Loucy (cell line): ENCODE measurements around the gene B3GAT1.

ENCODE experiments used
- H2AFZ ChIP-seq: fragments of 200-600 bp; sonication (generic); 2 replicates; pipeline ENCODE4 v1.6.0; 2016; ENCODE audit warnings: antibody characterized with exemption, mild to moderate bottlenecking, low read length, moderate library complexity
- H3F3A ChIP-seq: fragments of 200-600 bp; 2 replicates; pipeline ENCODE4 v1.6.0; 2016; ENCODE audit warnings: antibody characterized with exemption, low read depth, mild to moderate bottlenecking
- H3K27me3 ChIP-seq: fragments of 200-600 bp; sonication (generic); 2 replicates; pipeline ENCODE4 v1.6.1; 2014; ENCODE audit warnings: low read length, mild to moderate bottlenecking; ENCODE audit not compliant: insufficient read depth, poor library complexity, severe bottlenecking
- H3K36me3 ChIP-seq: fragments of 200-600 bp; sonication (generic); 2 replicates; pipeline ENCODE4 v1.6.1; 2016; ENCODE audit warnings: low read length; ENCODE audit not compliant: insufficient read depth
- H3K4me1 ChIP-seq: fragments of 200-600 bp; sonication (generic); 2 replicates; pipeline ENCODE4 v1.5.1; 2014; ENCODE audit warnings: low read length, mild to moderate bottlenecking; ENCODE audit not compliant: insufficient read depth, poor library complexity, severe bottlenecking
- H3K4me2 ChIP-seq: fragments of 200-600 bp; sonication (generic); 2 replicates; pipeline ENCODE4 v1.6.0; 2014; ENCODE audit warnings: antibody characterized with exemption, low read length, low read depth, mild to moderate bottlenecking; ENCODE audit not compliant: poor library complexity, severe bottlenecking
- H3K4me3 ChIP-seq: fragments of 200-600 bp; sonication (generic); 2 replicates; pipeline ENCODE4 v1.5.1; 2014; ENCODE audit warnings: low read length, mild to moderate bottlenecking, mixed read lengths; ENCODE audit not compliant: poor library complexity, severe bottlenecking
- H3K79me2 ChIP-seq: fragments of 200-600 bp; sonication (generic); 2 replicates; pipeline ENCODE4 v1.6.1; 2014; ENCODE audit warnings: low read length; ENCODE audit not compliant: insufficient read depth
- H3K9ac ChIP-seq: fragments of 200-600 bp; sonication (generic); 2 replicates; pipeline ENCODE4 v1.6.0; 2014; ENCODE audit warnings: mild to moderate bottlenecking, low read depth, low read length, moderate library complexity; ENCODE audit not compliant: poor library complexity, severe bottlenecking
- H3K9me2 ChIP-seq: fragments of 200-600 bp; sonication (generic); replicated peaks from 2 replicates; pipeline ENCODE4 v1.6.1; 2016; ENCODE audit warnings: low read depth, low read length, mixed read lengths
- H3K9me3 ChIP-seq: fragments of 200-600 bp; sonication (generic); 2 replicates; pipeline ENCODE4 v1.6.1; 2014; ENCODE audit warnings: mild to moderate bottlenecking, antibody characterized with exemption, low read length, low read depth; ENCODE audit not compliant: insufficient read depth
- H4K20me1 ChIP-seq: fragments of 200-600 bp; sonication (generic); 2 replicates; pipeline ENCODE4 v1.6.0; 2014; ENCODE audit warnings: antibody characterized with exemption, low read length, mild to moderate bottlenecking; ENCODE audit not compliant: insufficient read depth, poor library complexity, severe bottlenecking
- EZH2phosphoT487 ChIP-seq: fragments of 200-600 bp; IDR thresholded peaks from 2 replicates; pipeline ENCODE4 v1.6.1; 2018; ENCODE audit warnings: antibody characterized with exemption, mild to moderate bottlenecking, moderate library complexity, borderline replicate concordance
- TF ChIP-seq, protein P1 (sequence below): fragments of 200-600 bp; sonication (generic); conservative IDR thresholded peaks from 2 replicates; pipeline ENCODE4 v1.5.1; 2014; ENCODE audit warnings: mild to moderate bottlenecking, antibody characterized with exemption, low read length

B3GAT1 gene

DNA sequence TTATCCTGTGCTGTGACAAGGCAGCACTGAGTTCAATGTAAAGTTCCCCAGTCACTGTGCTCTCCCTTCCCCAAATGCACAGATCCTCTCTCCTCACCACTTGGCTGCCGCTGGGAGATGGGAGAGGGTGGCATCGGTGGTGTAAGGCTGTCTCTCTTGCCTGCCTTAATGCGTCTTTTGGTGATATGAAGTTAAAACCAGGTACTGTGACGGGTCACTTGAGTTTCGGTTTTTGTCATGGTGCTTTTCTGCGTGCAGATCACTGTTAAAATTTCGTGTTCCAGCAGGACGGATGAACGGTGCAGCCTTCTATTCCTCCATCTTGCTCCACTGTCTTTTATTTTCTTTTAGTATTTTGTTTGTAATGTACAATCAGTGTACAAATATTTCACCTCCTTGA, 61.7 kb downstream of the B3GAT1 start:
- TF ChIP-seq, protein P1, sequence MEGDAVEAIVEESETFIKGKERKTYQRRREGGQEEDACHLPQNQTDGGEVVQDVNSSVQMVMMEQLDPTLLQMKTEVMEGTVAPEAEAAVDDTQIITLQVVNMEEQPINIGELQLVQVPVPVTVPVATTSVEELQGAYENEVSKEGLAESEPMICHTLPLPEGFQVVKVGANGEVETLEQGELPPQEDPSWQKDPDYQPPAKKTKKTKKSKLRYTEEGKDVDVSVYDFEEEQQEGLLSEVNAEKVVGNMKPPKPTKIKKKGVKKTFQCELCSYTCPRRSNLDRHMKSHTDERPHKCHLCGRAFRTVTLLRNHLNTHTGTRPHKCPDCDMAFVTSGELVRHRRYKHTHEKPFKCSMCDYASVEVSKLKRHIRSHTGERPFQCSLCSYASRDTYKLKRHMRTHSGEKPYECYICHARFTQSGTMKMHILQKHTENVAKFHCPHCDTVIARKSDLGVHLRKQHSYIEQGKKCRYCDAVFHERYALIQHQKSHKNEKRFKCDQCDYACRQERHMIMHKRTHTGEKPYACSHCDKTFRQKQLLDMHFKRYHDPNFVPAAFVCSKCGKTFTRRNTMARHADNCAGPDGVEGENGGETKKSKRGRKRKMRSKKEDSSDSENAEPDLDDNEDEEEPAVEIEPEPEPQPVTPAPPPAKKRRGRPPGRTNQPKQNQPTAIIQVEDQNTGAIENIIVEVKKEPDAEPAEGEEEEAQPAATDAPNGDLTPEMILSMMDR, result no peak
- no peak for TF ChIP-seq EZH2phosphoT487
- Histone ChIP-seq H3K4me2 (no peak overlapping the region), H2AFZ (no peak overlapping the region)

DNA sequence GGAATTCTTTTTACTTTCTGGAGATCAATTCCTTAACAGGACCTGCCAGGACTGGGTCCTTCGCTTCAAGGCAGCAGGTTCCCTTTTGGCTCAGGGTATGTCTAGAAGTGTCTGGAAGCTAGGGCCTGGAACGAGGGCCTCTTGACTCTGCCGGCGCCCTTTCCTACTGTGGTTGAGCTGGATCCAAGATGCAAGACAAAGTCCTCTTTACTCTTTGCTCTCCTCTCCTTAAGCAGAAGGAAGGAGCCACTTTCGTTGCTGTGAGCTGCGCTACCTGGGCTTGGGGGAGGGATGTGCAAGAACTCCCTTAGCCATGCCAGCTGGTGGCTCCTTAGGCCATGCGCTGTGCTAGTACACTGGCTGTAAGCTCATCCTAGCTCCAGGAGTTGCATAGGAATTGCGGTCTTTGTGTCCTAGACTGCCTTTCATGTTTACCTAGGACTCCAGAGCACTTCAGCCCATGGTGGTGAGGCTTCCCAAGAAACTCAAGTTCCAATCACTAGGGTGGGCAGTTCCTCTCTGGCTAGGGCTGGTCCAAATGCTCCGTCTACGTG, 62.2 kb downstream of the B3GAT1 start:
- no peaks in the 10 kb centered on the region for H3K79me2 ChIP-seq
- H3F3A ChIP-seq, result no peaks in the 10 kb centered on the region
- H3K27me3 ChIP-seq, result no peaks in the 10 kb centered on the region
- H3K36me3 ChIP-seq, result no peaks in the 10 kb centered on the region
- no peak overlapping the region for H3K9ac ChIP-seq
- H3K9me2 ChIP-seq, result no peaks in the 10 kb centered on the region
- TF ChIP-seq, protein P1, result no peak
- no peak for TF ChIP-seq EZH2phosphoT487
- no peaks in the 10 kb centered on the region for H3K4me1 ChIP-seq
- H2AFZ ChIP-seq, result no peak overlapping the region
- H3K9me3 ChIP-seq, result peaks cover 3% of the 10 kb centered on the region; the same call in 1 of the 2 replicates
- H4K20me1 ChIP-seq, result no peaks in the 10 kb centered on the region
- no peak overlapping the region for H3K4me2 ChIP-seq
- no peak overlapping the region for H3K4me3 ChIP-seq

More for the DNA sequence above, 61.7 kb downstream of the B3GAT1 start:
- Histone ChIP-seq H3K9me2 (no peaks in the 10 kb centered on the region), H3K79me2 (no peaks in the 10 kb centered on the region), H3K27me3 (no peaks in the 10 kb centered on the region), H4K20me1 (no peaks in the 10 kb centered on the region), H3K4me3 (no peak overlapping the region), H3F3A (no peaks in the 10 kb centered on the region), H3K36me3 (no peaks in the 10 kb centered on the region), H3K9me3 (peaks cover 3% of the 10 kb centered on the region; the same call in 1 of the 2 replicates), H3K9ac (no peak overlapping the region), H3K4me1 (no peaks in the 10 kb centered on the region)

DNA sequence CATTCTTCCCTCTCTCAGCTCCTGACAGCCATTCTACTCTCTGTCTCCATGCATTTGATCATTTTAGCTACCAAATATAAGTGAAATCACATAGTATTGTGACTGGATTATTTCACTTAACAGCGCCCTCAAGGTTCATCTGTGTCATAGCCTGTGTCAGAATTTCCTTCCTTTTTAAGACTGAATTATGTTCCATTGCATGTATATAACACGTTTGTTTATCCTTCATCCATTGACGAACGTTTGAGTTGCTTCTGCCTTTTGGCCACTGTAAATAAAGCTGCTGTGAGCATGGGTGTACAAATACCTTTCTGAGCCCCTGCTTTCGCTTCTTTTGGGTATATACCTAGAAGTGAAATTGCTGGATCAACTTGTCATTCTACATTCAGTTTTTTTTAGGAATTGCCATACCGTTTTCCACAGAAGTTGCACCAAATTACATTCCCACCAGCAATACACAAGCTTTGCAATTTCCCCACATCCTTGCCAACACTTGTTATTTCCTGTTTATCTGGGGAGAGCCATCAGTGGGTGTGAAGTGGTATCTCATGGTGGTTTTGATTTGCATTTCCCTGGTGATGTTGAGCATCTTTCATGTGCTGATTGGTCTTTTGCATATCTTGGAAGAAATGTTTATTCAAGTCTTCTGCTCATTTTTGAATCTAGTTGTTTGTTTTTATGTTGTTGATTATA, 62.8 kb downstream of the B3GAT1 start:
- TF ChIP-seq, protein P1, result no peak
- TF ChIP-seq EZH2phosphoT487, result no peak
- no peak overlapping the region for H2AFZ ChIP-seq
- H3K4me3 ChIP-seq, result no peak overlapping the region
- no peaks in the 10 kb centered on the region for H3K27me3 ChIP-seq
- H3K9ac ChIP-seq, result no peak overlapping the region
- H3K4me1 ChIP-seq, result no peaks in the 10 kb centered on the region
- no peak overlapping the region for H3K4me2 ChIP-seq
- no peaks in the 10 kb centered on the region for H3K36me3 ChIP-seq
- H3K9me3 ChIP-seq, result peaks cover 3% of the 10 kb centered on the region; the same call in 1 of the 2 replicates
- H3K79me2 ChIP-seq, result no peaks in the 10 kb centered on the region
- H3K9me2 ChIP-seq, result no peaks in the 10 kb centered on the region
- H3F3A ChIP-seq, result no peaks in the 10 kb centered on the region
- H4K20me1 ChIP-seq, result no peaks in the 10 kb centered on the region
